H9 (cell line): ENCODE results near the gene BRF1. TPM values are rescaled to one million over a fixed set of nuclear protein-coding genes. Genes with fewer than 3 reads are reported as not detected.

ENCODE experiments used
- DNase-seq: peaks from one replicate; pipeline ENCODE4 v3.0.0-alpha.2; 2017
- H2AFZ ChIP-seq: one replicate; pipeline ENCODE4 v1.6.1; 2013; ENCODE audit warnings: mild to moderate bottlenecking, low read length, control low read depth, moderate library complexity
- H2AK5ac ChIP-seq: 2 replicates; pipeline ENCODE4 v1.6.1; 2013; ENCODE audit warnings: low read length, control low read depth, mixed read lengths; ENCODE audit not compliant: insufficient read length
- H2BK120ac ChIP-seq: one replicate; pipeline ENCODE4 v1.6.1; 2013; ENCODE audit warnings: low read depth, mild to moderate bottlenecking, low read length, control low read depth, inconsistent platforms; ENCODE audit not compliant: poor library complexity, severe bottlenecking
- H2BK12ac ChIP-seq: 2 replicates; pipeline ENCODE4 v1.6.1; 2013; ENCODE audit warnings: low read length, control low read depth, mixed read lengths, low read depth; ENCODE audit not compliant: insufficient read length
- H2BK15ac ChIP-seq: 2 replicates; pipeline ENCODE4 v1.6.1; 2013; ENCODE audit warnings: low read depth, low read length, control low read depth
- H2BK20ac ChIP-seq: one replicate; pipeline ENCODE4 v1.6.1; 2013; ENCODE audit warnings: low read depth, mild to moderate bottlenecking, low read length, control low read depth, inconsistent platforms; ENCODE audit not compliant: poor library complexity, severe bottlenecking
- H2BK5ac ChIP-seq: 2 replicates; pipeline ENCODE4 v1.6.1; 2013; ENCODE audit warnings: low read length, control low read depth, mixed read lengths; ENCODE audit not compliant: insufficient read length
- H3K14ac ChIP-seq: 2 replicates; pipeline ENCODE4 v1.6.1; 2013; ENCODE audit warnings: low read length, control low read depth; ENCODE audit not compliant: insufficient read depth
- H3K18ac ChIP-seq: 2 replicates; pipeline ENCODE4 v1.6.1; 2013; ENCODE audit warnings: low read depth, mild to moderate bottlenecking, mixed read lengths, low read length, control low read depth; ENCODE audit not compliant: insufficient read length
- H3K23ac ChIP-seq: 2 replicates; pipeline ENCODE4 v1.6.1; 2013; ENCODE audit warnings: low read length, control low read depth, mixed read lengths, low read depth; ENCODE audit not compliant: insufficient read length
- H3K23me2 ChIP-seq: 2 replicates; pipeline ENCODE4 v1.6.1; 2013; ENCODE audit warnings: low read depth, mild to moderate bottlenecking, mixed read lengths, low read length, control low read depth; ENCODE audit not compliant: insufficient read length, poor library complexity, severe bottlenecking
- H3K27ac ChIP-seq: 2 replicates; pipeline ENCODE4 v1.5.1; 2013; ENCODE audit warnings: low read length, control low read depth, mixed read lengths, low read depth; ENCODE audit not compliant: insufficient read length
- H3K27me3 ChIP-seq: 2 replicates; pipeline ENCODE4 v1.6.1; 2013; ENCODE audit warnings: low read length, control low read depth, inconsistent platforms; ENCODE audit not compliant: insufficient read depth
- H3K4ac ChIP-seq: 2 replicates; pipeline ENCODE4 v1.6.1; 2013; ENCODE audit warnings: low read depth, mild to moderate bottlenecking, control low read depth, inconsistent platforms, low read length, moderate library complexity
- H3K4me1 ChIP-seq: 2 replicates; pipeline ENCODE4 v1.6.1; 2013; ENCODE audit warnings: low read length, control low read depth, inconsistent platforms; ENCODE audit not compliant: insufficient read depth
- H3K4me2 ChIP-seq: 2 replicates; pipeline ENCODE4 v1.6.1; 2013; ENCODE audit warnings: low read length, control low read depth, mixed read lengths; ENCODE audit not compliant: insufficient read length, insufficient read depth
- H3K56ac ChIP-seq: 2 replicates; pipeline ENCODE4 v1.6.1; 2013; ENCODE audit warnings: low read depth, mild to moderate bottlenecking, mixed read lengths, low read length, control low read depth; ENCODE audit not compliant: insufficient read length
- H3K79me1 ChIP-seq: 2 replicates; pipeline ENCODE4 v1.6.1; 2013; ENCODE audit warnings: low read depth, mild to moderate bottlenecking, moderate library complexity, low read length, control low read depth, inconsistent platforms; ENCODE audit not compliant: insufficient read depth, poor library complexity, severe bottlenecking
- H3K79me2 ChIP-seq: 2 replicates; pipeline ENCODE4 v1.6.1; 2013; ENCODE audit warnings: low read length, control low read depth, inconsistent platforms; ENCODE audit not compliant: insufficient read depth
- H3K9ac ChIP-seq: 2 replicates; pipeline ENCODE4 v1.6.1; 2013; ENCODE audit warnings: low read length, control low read depth, mixed read lengths; ENCODE audit not compliant: insufficient read length; ENCODE audit errors: extremely low read depth
- H3K9me3 ChIP-seq: one replicate; pipeline ENCODE4 v1.6.1; 2013; ENCODE audit warnings: low read depth, low read length, inconsistent platforms; ENCODE audit not compliant: control insufficient read depth
- H3T11ph ChIP-seq: one replicate; pipeline ENCODE4 v1.6.1; 2013; ENCODE audit warnings: mild to moderate bottlenecking, low read length, control low read depth, inconsistent platforms
- H4K20me1 ChIP-seq: one replicate; pipeline ENCODE4 v1.6.1; 2013; ENCODE audit not compliant: control insufficient read depth, insufficient read length, insufficient read depth
- H4K5ac ChIP-seq: 2 replicates; pipeline ENCODE4 v1.6.1; 2013; ENCODE audit warnings: low read depth, mild to moderate bottlenecking, mixed read lengths, low read length, control low read depth; ENCODE audit not compliant: insufficient read length
- H4K8ac ChIP-seq: replicated peaks from 2 replicates; pipeline ENCODE4 v1.6.1; 2013; ENCODE audit warnings: low read length, control low read depth, mixed read lengths, low read depth; ENCODE audit not compliant: insufficient read length
- H4K91ac ChIP-seq: 2 replicates; pipeline ENCODE4 v1.6.1; 2013; ENCODE audit warnings: low read depth, mild to moderate bottlenecking, moderate library complexity, mixed read lengths, low read length, control low read depth; ENCODE audit not compliant: insufficient read length
- H3K27ac Mint-ChIP-seq, 3 experiments: 2 replicates in 2 of 3; 3 replicates in 1 of 3; pipeline ENCODE4 v1.8.0; 2020 to 2021; ENCODE audit warnings: mixed read lengths in 3 of 3, mild to moderate bottlenecking in 1 of 3, moderate library complexity in 1 of 3
- H3K27me3 Mint-ChIP-seq: 2 replicates; pipeline ENCODE4 v1.8.0; 2021; ENCODE audit warnings: low read depth, mild to moderate bottlenecking, moderate library complexity, mixed read lengths
- H3K36me3 Mint-ChIP-seq, 3 experiments: 2 replicates in 2 of 3; 3 replicates in 1 of 3; pipeline ENCODE4 v1.8.0; 2020 to 2021; ENCODE audit warnings: low read depth in 3 of 3, mixed read lengths in 3 of 3; ENCODE audit not compliant: insufficient read depth in 1 of 3
- H3K4me1 Mint-ChIP-seq, 2 experiments: 2 replicates each; pipeline ENCODE4 v1.8.0; 2020; ENCODE audit warnings: mixed read lengths in 2 of 2
- H3K4me3 Mint-ChIP-seq, 2 experiments: 2 replicates in 1 of 2; 3 replicates in 1 of 2; pipeline ENCODE4 v1.8.0; 2020 to 2021; ENCODE audit warnings: mild to moderate bottlenecking in 2 of 2, mixed read lengths in 2 of 2, moderate library complexity in 1 of 2
- H3K9me3 Mint-ChIP-seq, 2 experiments: 2 replicates in 1 of 2; 3 replicates in 1 of 2; pipeline ENCODE4 v1.8.0; 2020; ENCODE audit warnings: mild to moderate bottlenecking in 2 of 2, mixed read lengths in 2 of 2, moderate library complexity in 1 of 2
- WGBS: extraction: QIAGEN DNeasy Blood & Tissue Kit; methylation state at CpG from one replicate; pipeline ENCODE4 v1.1.7; 2013; ENCODE audit warnings: missing lambda C conversion rate, low lambda C conversion rate, mixed read lengths; ENCODE audit not compliant: insufficient read length; ENCODE audit errors: extremely low coverage; 5-methylcytosine and 5-hydroxymethylcytosine counted together
- total RNA-seq: library from RNA; stranded (reverse); gene quantifications from 2 replicates; pipeline ENCODE4 v1.2.1, GENCODE V29; 2021
- TF ChIP-seq, protein P1 (sequence below): fragments of 200-600 bp; sonication (generic); conservative IDR thresholded peaks from 3 replicates; pipeline ENCODE4 v1.8.0; 2021; ENCODE audit warnings: antibody characterized with exemption, mild to moderate bottlenecking

Gene BRF1
- total RNA-seq, 1 experiment from 2014 or later: 28.3 TPM

DNA sequence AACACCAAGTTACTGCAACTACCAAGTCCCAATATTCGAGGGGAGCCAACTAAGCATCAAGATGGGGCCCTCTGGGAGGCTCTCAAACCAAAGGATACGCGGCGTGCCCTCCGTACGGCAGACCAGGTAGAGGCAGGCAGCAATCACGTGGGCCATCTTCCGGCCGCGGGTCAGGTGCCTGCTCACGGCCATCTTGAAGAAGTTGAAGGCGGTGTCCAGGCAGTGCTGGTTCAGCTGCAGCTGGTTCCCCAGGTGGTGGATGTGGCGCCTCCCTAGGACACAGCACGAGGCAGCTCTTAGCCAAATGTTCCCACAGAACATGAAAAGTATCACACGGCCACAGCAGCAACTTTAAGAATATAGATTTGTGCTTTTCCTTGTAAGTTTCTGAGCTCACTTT is 28.2 kb downstream of the BRF1 start:
- H3K9me3 ChIP-seq: no peaks in the 10 kb centered on the region
- no peak overlapping the region for H2BK15ac ChIP-seq
- no peak overlapping the region for H3K23ac ChIP-seq
- no peak overlapping the region for H3K4me2 ChIP-seq
- H3K14ac ChIP-seq: no peak overlapping the region
- no peaks in the 10 kb centered on the region for H3K4me1 ChIP-seq
- no peak overlapping the region for H2AK5ac ChIP-seq
- H2BK12ac ChIP-seq: no peak overlapping the region
- H3K9ac ChIP-seq: no peak overlapping the region
- Mint-ChIP-seq H3K4me1 (peaks cover 0 to 4% of the 10 kb centered on the region in 2 experiments; a peak in 2 of 4 replicates), H3K27ac (0 out of 7 replicates have a peak overlapping the region, but pooled peaks of 1 of the 3 experiments have one; percentile 8), H3K27me3 (no peaks in the 10 kb centered on the region), H3K4me3 (no peak overlapping the region), H3K9me3 (no peaks in the 10 kb centered on the region), H3K36me3 (no peaks in the 10 kb centered on the region)
- peak; percentile 43 for DNase-seq
- no peak overlapping the region for H3T11ph ChIP-seq
- no peak overlapping the region for H2BK20ac ChIP-seq
- no peaks in the 10 kb centered on the region for H3K79me1 ChIP-seq
- no peaks in the 10 kb centered on the region for H4K20me1 ChIP-seq
- no peak overlapping the region for H4K8ac ChIP-seq
- TF ChIP-seq, protein P1, sequence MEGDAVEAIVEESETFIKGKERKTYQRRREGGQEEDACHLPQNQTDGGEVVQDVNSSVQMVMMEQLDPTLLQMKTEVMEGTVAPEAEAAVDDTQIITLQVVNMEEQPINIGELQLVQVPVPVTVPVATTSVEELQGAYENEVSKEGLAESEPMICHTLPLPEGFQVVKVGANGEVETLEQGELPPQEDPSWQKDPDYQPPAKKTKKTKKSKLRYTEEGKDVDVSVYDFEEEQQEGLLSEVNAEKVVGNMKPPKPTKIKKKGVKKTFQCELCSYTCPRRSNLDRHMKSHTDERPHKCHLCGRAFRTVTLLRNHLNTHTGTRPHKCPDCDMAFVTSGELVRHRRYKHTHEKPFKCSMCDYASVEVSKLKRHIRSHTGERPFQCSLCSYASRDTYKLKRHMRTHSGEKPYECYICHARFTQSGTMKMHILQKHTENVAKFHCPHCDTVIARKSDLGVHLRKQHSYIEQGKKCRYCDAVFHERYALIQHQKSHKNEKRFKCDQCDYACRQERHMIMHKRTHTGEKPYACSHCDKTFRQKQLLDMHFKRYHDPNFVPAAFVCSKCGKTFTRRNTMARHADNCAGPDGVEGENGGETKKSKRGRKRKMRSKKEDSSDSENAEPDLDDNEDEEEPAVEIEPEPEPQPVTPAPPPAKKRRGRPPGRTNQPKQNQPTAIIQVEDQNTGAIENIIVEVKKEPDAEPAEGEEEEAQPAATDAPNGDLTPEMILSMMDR: no peak
- no peak overlapping the region for H3K56ac ChIP-seq
- no peak overlapping the region for H3K4ac ChIP-seq
- H4K5ac ChIP-seq: no peak overlapping the region
- WGBS: no CpG with 5 or more reads among the region's 15 CpGs
- no peak overlapping the region for H3K27ac ChIP-seq
- H3K23me2 ChIP-seq: no peaks in the 10 kb centered on the region
- H3K27me3 ChIP-seq: no peaks in the 10 kb centered on the region
- H2AFZ ChIP-seq: no peak overlapping the region
- H3K18ac ChIP-seq: no peak overlapping the region
- no peak overlapping the region for H2BK120ac ChIP-seq
- H4K91ac ChIP-seq: no peak overlapping the region
- H2BK5ac ChIP-seq: no peak overlapping the region
- H3K79me2 ChIP-seq: no peaks in the 10 kb centered on the region
